B cell (primary cell): ENCODE results near the gene PRIM1.

ENCODE experiments used
- CTCF ChIP-seq: fragments of 200-600 bp; IDR thresholded peaks from one replicate; pipeline ENCODE4 v1.8.0; 2022; ENCODE audit warnings: antibody characterized with exemption, mild to moderate bottlenecking
- EZH2 ChIP-seq: IDR thresholded peaks from 2 replicates; pipeline ENCODE4 v1.6.1; 2012; ENCODE audit warnings: borderline replicate concordance, low read depth, mild to moderate bottlenecking, moderate library complexity, low read length; ENCODE audit not compliant: insufficient read depth, poor library complexity, severe bottlenecking

- TF ChIP-seq CTCF = no peak
- no peak for TF ChIP-seq EZH2
Measured at GRCh38 chr12:56749853-56750252, 2.3 kb downstream of the PRIM1 start.
